Measurements from ENCODE around the gene CASTOR2. TPM values are rescaled to one million over a fixed set of nuclear protein-coding genes. Genes with fewer than 3 reads are reported as not detected.
"Not testable (repeated sequence)": the region's sequence is repeated elsewhere in the genome, so short reads cannot be mapped to it uniquely, and the experiment has no call there.

Gene CASTOR2
- total RNA-seq, 2 experiments from 2014 or later, result 3.0 to 4.3 TPM

GRCh38 chr7:75049817-75050216 lies 85.3 kb downstream of the CASTOR2 start:
- POLR2A ChIA-PET, result no interaction called here
- CTCF ChIA-PET, result no interaction called here
- H3K27ac Mint-ChIP-seq, result no peak overlapping the region
- H3K27me3 Mint-ChIP-seq, result no peaks in the 10 kb centered on the region
- no peak for DNase-seq
- H3K36me3 Mint-ChIP-seq (ENCODE audit: low read depth), result peaks cover 18% of the 10 kb centered on the region
- H3K4me3 Mint-ChIP-seq, result no peak overlapping the region
- H3K4me1 Mint-ChIP-seq, result no peaks in the 10 kb centered on the region
- H3K9me3 Mint-ChIP-seq, result no peaks in the 10 kb centered on the region

GRCh38 chr7:75050501-75050900 lies 86.0 kb downstream of the CASTOR2 start:
- no peaks in the 10 kb centered on the region for H3K9me3 Mint-ChIP-seq

GRCh38 chr7:75054744-75055143 lies 90.2 kb downstream of the CASTOR2 start:
- H3K36me3 Mint-ChIP-seq (ENCODE audit: low read depth), result peaks cover 49% of the 10 kb centered on the region
- no peak overlapping the region for H3K4me3 Mint-ChIP-seq
- POLR2A ChIA-PET, result no interaction called here
- no peaks in the 10 kb centered on the region for H3K9me3 Mint-ChIP-seq
- no peak for DNase-seq
- no peaks in the 10 kb centered on the region for H3K27me3 Mint-ChIP-seq
- CTCF ChIA-PET, result no interaction called here
- no peaks in the 10 kb centered on the region for H3K4me1 Mint-ChIP-seq
- H3K27ac Mint-ChIP-seq, result no peak overlapping the region

More at GRCh38 chr7:75050501-75050900, 86.0 kb downstream of the CASTOR2 start:
- ChIA-PET CTCF (no interaction called here), POLR2A (no interaction called here)
- no peak for DNase-seq
- no peaks in the 10 kb centered on the region for H3K27me3 Mint-ChIP-seq
- no peaks in the 10 kb centered on the region for H3K4me1 Mint-ChIP-seq
- no peak overlapping the region for H3K4me3 Mint-ChIP-seq
- no peak overlapping the region for H3K27ac Mint-ChIP-seq
- peaks cover 24% of the 10 kb centered on the region for H3K36me3 Mint-ChIP-seq (ENCODE audit: low read depth)

- Mint-ChIP-seq H3K4me3 (no peak overlapping the region), H3K9me3 (no peaks in the 10 kb centered on the region), H3K27me3 (no peaks in the 10 kb centered on the region), H3K36me3 (ENCODE audit: low read depth) (peaks cover 52% of the 10 kb centered on the region), H3K4me1 (no peaks in the 10 kb centered on the region), H3K27ac (no peak overlapping the region)
- CTCF ChIA-PET, result no interaction called here
- POLR2A ChIA-PET, result no interaction called here
- no peak for DNase-seq
Observed at GRCh38 chr7:75055155-75055554, 90.7 kb downstream of the CASTOR2 start.

GRCh38 chr7:75055830-75056772 lies 91.6 kb downstream of the CASTOR2 start:
- no peak for DNase-seq
- H3K27ac Mint-ChIP-seq, result no peak overlapping the region
- no peak overlapping the region for H3K4me3 Mint-ChIP-seq
- no peaks in the 10 kb centered on the region for H3K9me3 Mint-ChIP-seq
- ChIA-PET CTCF (interaction anchor here (1.1 kb wide), 1 partner anchor 9 kb away, joined by 3 read pairs; no protein-coding TSS in a partner anchor), POLR2A (no interaction called here)
- H3K36me3 Mint-ChIP-seq (ENCODE audit: low read depth), result peaks cover 52% of the 10 kb centered on the region
- no peaks in the 10 kb centered on the region for H3K4me1 Mint-ChIP-seq
- H3K27me3 Mint-ChIP-seq, result no peaks in the 10 kb centered on the region

- Mint-ChIP-seq H3K36me3 (ENCODE audit: low read depth) (peaks cover 63% of the 10 kb centered on the region), H3K27me3 (no peaks in the 10 kb centered on the region)
- CTCF ChIA-PET, result no interaction called here
Observed at GRCh38 chr7:75058406-75058805, 93.9 kb downstream of the CASTOR2 start.

GRCh38 chr7:75064291-75064690 lies 99.8 kb downstream of the CASTOR2 start:
- H3K9me3 Mint-ChIP-seq, result no peaks in the 10 kb centered on the region
- H3K27ac Mint-ChIP-seq, result no peak overlapping the region
- ChIA-PET POLR2A (no interaction called here), CTCF (no interaction called here)
- H3K27me3 Mint-ChIP-seq, result no peaks in the 10 kb centered on the region
- no peaks in the 10 kb centered on the region for H3K4me1 Mint-ChIP-seq
- H3K4me3 Mint-ChIP-seq, result no peak overlapping the region
- peaks cover 53% of the 10 kb centered on the region for H3K36me3 Mint-ChIP-seq (ENCODE audit: low read depth)
- DNase-seq, result no peak

More at GRCh38 chr7:75058406-75058805, 93.9 kb downstream of the CASTOR2 start:
- Mint-ChIP-seq H3K27ac (no peak overlapping the region), H3K4me3 (no peak overlapping the region), H3K9me3 (no peaks in the 10 kb centered on the region), H3K4me1 (no peaks in the 10 kb centered on the region)
- POLR2A ChIA-PET, result no interaction called here
- no peak for DNase-seq

- H3K27ac Mint-ChIP-seq, result no peak overlapping the region
- ChIA-PET POLR2A (no interaction called here), CTCF (no interaction called here)
Observed at GRCh38 chr7:75064801-75065200, 100.3 kb downstream of the CASTOR2 start.

GRCh38 chr7:75066521-75066920 lies 102.0 kb downstream of the CASTOR2 start:
- no peak for DNase-seq
- peaks cover 2% of the 10 kb centered on the region for H3K4me1 Mint-ChIP-seq
- no peaks in the 10 kb centered on the region for H3K27me3 Mint-ChIP-seq
- POLR2A ChIA-PET, result no interaction called here
- CTCF ChIA-PET, result no interaction called here
- no peak overlapping the region for H3K4me3 Mint-ChIP-seq
- H3K36me3 Mint-ChIP-seq (ENCODE audit: low read depth), result peaks cover 59% of the 10 kb centered on the region
- no peaks in the 10 kb centered on the region for H3K9me3 Mint-ChIP-seq
- H3K27ac Mint-ChIP-seq, result no peak overlapping the region

More at GRCh38 chr7:75064801-75065200, 100.3 kb downstream of the CASTOR2 start:
- no peak for DNase-seq
- no peaks in the 10 kb centered on the region for H3K9me3 Mint-ChIP-seq
- H3K27me3 Mint-ChIP-seq, result no peaks in the 10 kb centered on the region
- H3K4me1 Mint-ChIP-seq, result no peaks in the 10 kb centered on the region
- peaks cover 57% of the 10 kb centered on the region for H3K36me3 Mint-ChIP-seq (ENCODE audit: low read depth)
- no peak overlapping the region for H3K4me3 Mint-ChIP-seq

GRCh38 chr7:75072981-75073283 lies 108.4 kb downstream of the CASTOR2 start:
- H3K27ac Mint-ChIP-seq, result peak overlapping the region; percentile 81
- no peaks in the 10 kb centered on the region for H3K9me3 Mint-ChIP-seq
- H3K27me3 Mint-ChIP-seq, result no peaks in the 10 kb centered on the region
- ChIA-PET CTCF (no interaction called here), POLR2A (interaction anchor here (0.9 kb wide), 1 partner anchor 34 kb away, joined by 3 read pairs; no protein-coding TSS in a partner anchor)
- peaks cover 27% of the 10 kb centered on the region for H3K36me3 Mint-ChIP-seq (ENCODE audit: low read depth)
- H3K4me1 Mint-ChIP-seq, result peaks cover 18% of the 10 kb centered on the region
- DNase-seq, result no peak
- H3K4me3 Mint-ChIP-seq, result peak overlapping the region; percentile 87

GRCh38 chr7:75074262-75074641 lies 109.7 kb downstream of the CASTOR2 start:
- H3K9me3 Mint-ChIP-seq, CTCF ChIA-PET, H3K27me3 Mint-ChIP-seq, DNase-seq, POLR2A ChIA-PET: not testable (repeated sequence)
- H3K4me3 Mint-ChIP-seq, result peak overlapping the region; percentile 87
- H3K27ac Mint-ChIP-seq, result peak overlapping the region; percentile 78
- peaks cover 18% of the 10 kb centered on the region for H3K4me1 Mint-ChIP-seq
- peaks cover 21% of the 10 kb centered on the region for H3K36me3 Mint-ChIP-seq (ENCODE audit: low read depth)

Other genes starting within 250 kb of the CASTOR2 start
- 1 to 10 TPM; 1.5 TPM for gene NCF1, start 190.7 kb upstream of the CASTOR2 start, total RNA-seq
- gene GTF2IRD2, start 113.1 kb upstream of the CASTOR2 start, total RNA-seq, result 1 to 10 TPM; 6.6 to 8.6 TPM
- gene RCC1L, start 109.1 kb downstream of the CASTOR2 start, total RNA-seq, result 10 to 100 TPM; 32.4 to 33.8 TPM
- gene GTF2IRD2B, start 127.9 kb downstream of the CASTOR2 start, total RNA-seq, result 10 to 100 TPM in 1 of 2 experiments, 1 to 10 TPM in 1; 9.8 to 14.7 TPM